OCI-LY1 (cell line): ENCODE measurements around the gene GJC1.

Source experiments
- CTCF ChIP-seq: fragments of 200-600 bp; sonication (generic), shearing (Covaris generic); IDR thresholded peaks from 2 replicates; pipeline ENCODE4 v1.5.1; 2017; ENCODE audit warnings: mild to moderate bottlenecking, antibody characterized with exemption, low read length, moderate library complexity, mixed read lengths
- EZH2 ChIP-seq: fragments of 200-600 bp; sonication (generic), shearing (Covaris generic); IDR thresholded peaks from 2 replicates; pipeline ENCODE4 v1.8.0; 2017; ENCODE audit warnings: borderline replicate concordance, mixed run types, mild to moderate bottlenecking, antibody characterized with exemption, low read length, moderate library complexity, mixed read lengths

GRCh38 chr17:44777394-44778348, 52.4 kb downstream of the GJC1 start:
- TF ChIP-seq CTCF: no peak
- no peak for TF ChIP-seq EZH2
